K562 (cell line): ENCODE results near the gene C6orf89. TPM values are rescaled to one million over a fixed set of nuclear protein-coding genes. Genes with fewer than 3 reads are reported as not detected.

Experiments used
- HNRNPLL ChIP-seq: fragments of 200-400 bp; formaldehyde crosslinking; IDR thresholded peaks from 2 replicates; pipeline ENCODE4 v1.6.1; 2017; ENCODE audit warnings: low read length, low read depth, mild to moderate bottlenecking; ENCODE audit not compliant: poor library complexity, severe bottlenecking
- PTTG1 ChIP-seq: fragments of 450-650 bp; IDR thresholded peaks from 2 replicates; pipeline ENCODE4 v1.6.1; 2016; ENCODE audit warnings: low read depth, mild to moderate bottlenecking, missing genetic modification characterization, missing compliant biosample characterization
- ZBTB40 ChIP-seq, 2 experiments: fragments of 450-650 bp in 1 of 2; sonication (generic) in 1 of 2; formaldehyde crosslinking in 1 of 2; IDR thresholded peaks; 2 replicates each; pipeline versions ENCODE4 v1.7.1 to v1.9.0; 2016 to 2022; ENCODE audit warnings: inconsistent platforms in 1 of 2, mild to moderate bottlenecking in 1 of 2, missing genetic modification reagents in 1 of 2
- ZBTB9 ChIP-seq: fragments of 450-650 bp; formaldehyde crosslinking; IDR thresholded peaks from 2 replicates; pipeline ENCODE4 v1.4.0; 2020; ENCODE audit warnings: mild to moderate bottlenecking, moderate library complexity
- ZNF175 ChIP-seq: fragments of 200-800 bp; sonication (Bioruptor generic); IDR thresholded peaks from 2 replicates; pipeline ENCODE4 v1.6.1; 2016; ENCODE audit warnings: low read depth, mild to moderate bottlenecking, missing genetic modification characterization, missing compliant biosample characterization
- ZNF444 ChIP-seq: fragments of 250-450 bp; sonication (Bioruptor Pico); IDR thresholded peaks from 2 replicates; pipeline ENCODE4 v1.4.0; 2020; ENCODE audit warnings: mild to moderate bottlenecking, moderate library complexity
- ZNF449 ChIP-seq: fragments of 250-450 bp; sonication (Bioruptor Pico); IDR thresholded peaks from 2 replicates; pipeline ENCODE4 v1.8.0; 2022; ENCODE audit warnings: moderate library complexity, mild to moderate bottlenecking, inconsistent platforms
- ZNF644 ChIP-seq: fragments of 200-800 bp; sonication (Bioruptor generic); IDR thresholded peaks from 2 replicates; pipeline ENCODE4 v1.6.1; 2016; ENCODE audit warnings: low read depth, missing genetic modification characterization, missing compliant biosample characterization
- polyA plus RNA-seq, 8 experiments: library from polyadenylated mRNA; depleted of rRNA in 4 of 8; stranded (reverse) in 5 of 8; unstranded in 3 of 8; fragments of >200 nt; fragmentation: Nextera tagmentation in 2 of 8; fragmentation: Illumina TruSeq in 1 of 8; extraction: Ambion mirVana in 2 of 8; extraction: Trizol in 1 of 8; gene quantifications; 2 replicates each; pipeline versions ENCODE4 v1.2.1 to v1.2.3, GENCODE V29; 2011 to 2014; ENCODE audit warnings: inconsistent platforms in 1 of 8, missing spikeins in 1 of 8
- total RNA-seq, 7 experiments: library from RNA; depleted of rRNA in 6 of 7; stranded (reverse); fragments of >200 nt in 6 of 7; fragmentation: Illumina TruSeq in 2 of 7; extraction: Trizol in 2 of 7; gene quantifications; 2 replicates each; pipeline versions ENCODE4 v1.2.1 to v1.2.3, GENCODE V29; 2011 to 2021; ENCODE audit warnings: low replicate concordance in 1 of 7
- TF ChIP-seq, protein P1 (sequence below): IDR thresholded peaks from 2 replicates; pipeline ENCODE4 v1.6.1; 2011; ENCODE audit warnings: borderline replicate concordance, low read depth, mild to moderate bottlenecking, moderate library complexity, low read length; ENCODE audit not compliant: insufficient read depth, poor library complexity, severe bottlenecking
- TF ChIP-seq, protein P2 (sequence below), 3 experiments: fragments of 200-800 bp in 1 of 3; sonication (Bioruptor generic) in 1 of 3; sonication (generic) in 1 of 3; formaldehyde crosslinking in 1 of 3; IDR thresholded peaks; 2 replicates each; pipeline versions ENCODE4 v1.6.1 to v1.8.0; 2016 to 2022; ENCODE audit warnings: mild to moderate bottlenecking in 2 of 3, missing compliant biosample characterization in 2 of 3, missing genetic modification characterization in 2 of 3, missing genetic modification reagents in 1 of 3

C6orf89 gene
- total and polyA plus RNA-seq, 9 of the 15 experiments (the other 6 are each of a cell fraction or from before 2014, with no cell fraction given) = 35.2 to 111 (median 58.5) TPM

DNA sequence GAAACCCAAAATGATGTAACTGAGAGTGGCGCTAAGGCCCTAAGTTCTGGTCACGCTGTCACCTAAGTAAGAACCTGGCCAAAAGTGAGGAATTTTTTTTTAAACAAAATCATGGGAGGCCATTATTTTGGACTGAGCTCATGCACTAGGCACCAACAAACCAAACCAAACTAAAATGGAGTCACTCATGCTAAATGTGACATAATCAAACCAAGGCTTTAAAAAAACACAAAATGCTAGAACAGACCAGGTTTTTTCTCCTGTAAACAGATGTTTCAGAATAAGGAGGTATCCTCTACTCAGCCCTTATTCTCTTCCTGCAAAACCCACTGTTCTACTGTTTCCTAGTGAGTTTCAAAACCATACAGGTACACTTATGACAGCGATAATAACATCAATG is 1.1 kb upstream of the C6orf89 start (continued):
- TF ChIP-seq, protein P1, sequence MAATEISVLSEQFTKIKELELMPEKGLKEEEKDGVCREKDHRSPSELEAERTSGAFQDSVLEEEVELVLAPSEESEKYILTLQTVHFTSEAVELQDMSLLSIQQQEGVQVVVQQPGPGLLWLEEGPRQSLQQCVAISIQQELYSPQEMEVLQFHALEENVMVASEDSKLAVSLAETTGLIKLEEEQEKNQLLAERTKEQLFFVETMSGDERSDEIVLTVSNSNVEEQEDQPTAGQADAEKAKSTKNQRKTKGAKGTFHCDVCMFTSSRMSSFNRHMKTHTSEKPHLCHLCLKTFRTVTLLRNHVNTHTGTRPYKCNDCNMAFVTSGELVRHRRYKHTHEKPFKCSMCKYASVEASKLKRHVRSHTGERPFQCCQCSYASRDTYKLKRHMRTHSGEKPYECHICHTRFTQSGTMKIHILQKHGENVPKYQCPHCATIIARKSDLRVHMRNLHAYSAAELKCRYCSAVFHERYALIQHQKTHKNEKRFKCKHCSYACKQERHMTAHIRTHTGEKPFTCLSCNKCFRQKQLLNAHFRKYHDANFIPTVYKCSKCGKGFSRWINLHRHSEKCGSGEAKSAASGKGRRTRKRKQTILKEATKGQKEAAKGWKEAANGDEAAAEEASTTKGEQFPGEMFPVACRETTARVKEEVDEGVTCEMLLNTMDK = no peak
- no peak for TF ChIP-seq ZBTB40 (IDR thresholded peaks at IDR 0.05)
- TF ChIP-seq ZBTB40 (CRISPR knock-in tag; IDR thresholded peaks at IDR 0.05) = no peak
- peak; percentile 56; the same call in 1 of the 2 replicates for TF ChIP-seq ZNF444 (CRISPR knock-in tag)
- peak; percentile 84 for TF ChIP-seq ZNF175
- peak; percentile 94 for TF ChIP-seq ZNF644 (tag)
- peak; percentile 89 for TF ChIP-seq ZBTB9
- TF ChIP-seq ZNF449 (CRISPR knock-in tag) = peak; percentile 80
- peak; percentile 97 for TF ChIP-seq PTTG1
- TF ChIP-seq, protein P2, sequence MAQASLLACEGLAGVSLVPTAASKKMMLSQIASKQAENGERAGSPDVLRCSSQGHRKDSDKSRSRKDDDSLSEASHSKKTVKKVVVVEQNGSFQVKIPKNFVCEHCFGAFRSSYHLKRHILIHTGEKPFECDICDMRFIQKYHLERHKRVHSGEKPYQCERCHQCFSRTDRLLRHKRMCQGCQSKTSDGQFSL (CRISPR knock-in tag; IDR thresholded peaks at IDR 0.05) = no peak
- TF ChIP-seq, protein P2 (tag; IDR thresholded peaks at IDR 0.05) = peak in 1 of 2 experiments; percentile 96; a peak in 2 of 4 replicates
- TF ChIP-seq HNRNPLL = no peak
